ENCODE data around the gene CKB.
A peak's percentile ranks its signal among the peaks of the same experiment; 100 is the strongest.

The CKB gene

DNA sequence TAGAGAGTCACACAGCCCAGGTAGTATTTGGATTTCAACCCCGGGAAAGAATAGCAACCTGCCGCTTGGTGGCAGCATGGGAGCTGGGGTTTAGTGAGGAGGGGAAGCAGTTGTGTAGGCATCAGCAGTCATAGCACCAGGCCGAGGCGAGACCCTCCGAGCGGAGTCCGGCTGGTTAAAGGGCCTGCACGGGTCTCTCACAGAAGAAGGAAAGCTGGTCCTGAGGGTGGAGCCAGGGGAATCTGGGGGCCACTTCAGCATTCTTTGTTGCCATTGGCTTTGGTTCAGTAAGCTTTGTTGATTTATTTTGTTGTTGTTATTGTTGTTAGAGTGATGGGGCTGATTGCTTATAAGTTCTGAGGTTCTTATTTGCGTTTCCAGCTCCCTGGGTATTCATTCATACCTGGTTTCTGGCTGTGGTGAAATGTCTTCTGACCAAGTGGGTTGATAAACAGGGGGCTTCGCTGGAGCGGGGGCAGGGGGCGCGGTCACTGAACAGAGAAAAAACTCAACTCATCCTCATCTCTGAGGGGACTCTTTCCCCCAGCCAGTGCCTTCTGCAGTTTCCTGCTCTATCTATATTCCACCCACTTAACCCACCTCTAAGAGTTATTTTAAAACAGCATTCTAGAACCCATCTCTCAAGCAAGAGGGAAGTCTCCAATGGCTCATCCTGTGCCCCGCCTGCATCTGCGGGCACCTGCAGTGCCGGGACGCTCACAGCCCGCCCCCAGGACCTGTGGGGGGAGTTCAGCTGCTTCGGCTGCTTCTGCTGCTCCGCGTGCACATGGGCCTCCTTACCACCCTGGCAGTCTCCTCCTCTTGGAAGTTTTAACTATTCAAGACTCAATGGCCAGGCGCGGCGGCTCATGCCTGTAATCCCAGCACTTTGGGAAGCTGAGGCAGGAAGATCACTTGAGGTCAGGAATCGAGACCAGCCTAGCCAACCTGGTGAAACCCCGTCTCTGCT, 11.6 kb downstream of the CKB start:
- DNase-seq: no peak

DNA sequence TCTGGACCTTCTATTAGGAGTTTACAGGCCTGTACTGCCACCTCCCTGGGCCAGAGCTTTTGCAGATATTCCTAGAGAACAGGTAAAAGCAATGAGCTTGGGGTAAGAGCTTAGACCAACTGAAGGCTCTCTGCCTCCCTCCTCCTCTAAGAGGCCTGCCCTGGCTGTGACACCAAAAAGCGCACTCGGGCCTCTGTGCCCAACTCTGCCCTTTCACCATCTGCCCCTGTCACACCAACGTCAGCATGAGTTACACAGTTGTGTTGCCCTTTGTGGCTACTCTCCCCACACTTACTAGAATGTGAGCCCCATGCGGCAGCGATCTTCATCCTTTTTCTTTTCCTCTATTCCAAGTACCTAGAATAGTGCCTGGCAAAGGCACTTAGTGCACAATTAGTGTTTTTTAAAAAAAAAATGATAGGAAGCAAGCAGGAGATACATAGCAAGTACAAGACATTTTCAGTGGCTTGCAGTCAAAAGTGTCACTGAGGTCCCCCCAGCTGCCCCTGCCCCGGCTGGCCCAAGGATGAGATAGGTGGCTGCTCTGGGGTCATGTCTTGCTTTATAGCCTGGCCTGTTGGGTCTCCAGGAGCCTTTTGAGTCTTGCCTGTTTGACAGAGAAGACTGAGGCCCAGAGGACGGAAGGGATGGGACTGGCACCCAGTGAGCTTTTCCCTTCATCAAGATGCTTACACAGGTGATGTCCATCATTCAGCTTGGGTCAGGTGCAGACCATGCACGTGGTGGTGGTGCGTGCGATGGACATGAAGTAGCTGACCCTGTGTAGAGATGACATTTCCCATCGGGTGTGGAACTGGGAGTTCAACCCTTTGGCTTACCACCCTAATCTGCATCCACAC, 12.5 kb downstream of the CKB start:
- no peak for DNase-seq

DNA sequence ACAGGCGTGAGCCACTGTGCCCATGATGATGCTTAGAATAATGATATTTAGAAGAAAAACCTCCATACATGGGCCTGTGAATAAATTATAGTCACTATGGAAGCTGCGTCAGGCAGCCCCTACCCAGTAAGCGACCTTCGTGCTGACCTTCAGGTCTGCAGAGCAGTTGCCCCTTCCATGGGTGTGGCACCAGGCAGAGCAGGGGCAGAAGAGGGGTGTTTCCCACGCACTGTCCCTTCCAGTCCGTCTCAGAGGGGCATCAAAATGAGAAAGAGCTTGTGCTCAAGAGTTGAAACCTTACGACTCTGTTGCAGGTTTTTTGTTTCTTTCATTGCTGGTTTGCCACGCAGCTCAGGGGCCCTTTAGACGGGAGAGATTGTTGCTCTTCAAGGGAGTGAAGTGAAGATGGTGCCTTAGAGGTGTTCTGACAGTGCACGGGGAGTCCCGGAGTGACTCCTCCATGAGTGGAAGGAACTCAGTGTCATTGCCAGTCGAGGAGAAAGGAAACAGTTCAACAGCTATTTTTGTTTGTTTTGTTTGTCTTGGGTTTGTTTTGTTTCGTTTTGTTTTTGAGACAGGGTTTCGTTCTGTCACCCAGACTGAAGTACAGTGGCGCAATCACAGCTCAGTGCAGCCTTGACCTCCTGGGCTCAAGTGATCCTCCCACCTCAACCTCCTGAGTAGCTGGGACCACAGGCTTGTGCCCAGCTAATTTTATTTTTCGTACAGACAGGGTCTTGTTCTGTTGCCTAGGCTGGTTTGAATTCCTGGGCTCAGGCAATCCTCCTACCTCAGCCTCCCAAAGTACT, 13.9 kb downstream of the CKB start:
- no peak for DNase-seq

DNA sequence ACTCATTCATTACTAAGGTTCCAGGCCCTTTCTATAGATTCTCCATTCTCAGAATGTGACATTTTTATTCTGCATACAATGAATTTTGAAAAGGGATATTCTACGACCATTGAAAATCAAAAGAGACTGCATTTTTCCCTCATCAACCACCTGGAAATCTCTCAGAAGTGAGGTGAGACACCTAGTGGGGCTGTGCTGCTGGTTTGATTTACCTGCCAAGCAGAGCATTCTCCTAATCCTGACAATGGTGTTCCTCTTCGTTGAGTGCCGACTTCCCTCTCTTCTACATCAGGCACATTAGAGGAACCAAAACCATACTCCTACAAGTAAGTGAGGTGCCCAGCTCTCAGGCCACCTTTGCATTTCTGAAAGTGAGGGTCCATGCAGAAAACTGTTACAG, 14.9 kb downstream of the CKB start:
- DNase-seq: no peak

DNA sequence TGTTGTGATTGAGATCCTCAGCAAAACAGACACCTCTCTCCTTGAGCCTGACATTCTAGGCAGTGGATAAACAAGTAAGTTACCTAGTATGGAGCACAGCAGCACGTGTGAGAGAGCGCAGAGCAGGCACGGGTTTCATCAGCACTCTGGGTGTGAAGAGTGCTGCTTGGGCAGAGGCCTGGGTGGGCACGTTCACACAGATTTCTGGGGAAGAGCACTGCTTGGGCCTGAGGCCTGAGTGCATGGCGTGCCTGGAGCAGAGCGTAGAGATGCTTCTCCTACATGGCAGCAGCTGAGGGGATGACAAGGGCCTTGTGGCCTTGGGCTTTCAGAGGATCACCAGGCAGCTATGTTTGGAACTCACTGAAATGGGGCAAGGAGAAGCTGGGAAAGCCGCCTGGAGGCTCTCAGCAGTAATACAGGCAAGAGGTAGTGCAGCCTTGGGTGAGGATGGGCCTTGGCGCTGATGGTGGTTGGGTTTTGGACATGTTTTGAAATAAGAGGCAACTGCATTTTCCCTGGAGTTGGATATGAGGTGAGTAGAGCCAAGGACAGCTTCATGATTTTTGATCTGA, 17.6 kb downstream of the CKB start:
- DNase-seq: no peak

DNA sequence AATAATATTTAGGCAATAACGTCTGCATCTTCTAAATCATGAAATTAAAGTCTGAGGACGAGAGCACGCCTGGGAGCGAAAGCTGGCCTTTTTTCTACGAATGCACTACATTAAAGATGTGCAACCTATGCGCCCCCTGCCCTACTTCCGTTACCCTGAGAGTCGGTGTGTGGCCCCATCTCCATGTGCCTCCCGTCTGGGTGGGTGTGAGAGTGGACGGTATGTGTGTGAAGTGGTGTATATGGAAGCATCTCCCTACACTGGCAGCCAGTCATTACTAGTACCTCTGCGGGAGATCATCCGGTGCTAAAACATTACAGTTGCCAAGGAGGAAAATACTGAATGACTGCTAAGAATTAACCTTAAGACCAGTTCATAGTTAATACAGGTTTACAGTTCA, 19.3 kb downstream of the CKB start:
- no peak for DNase-seq

DNA sequence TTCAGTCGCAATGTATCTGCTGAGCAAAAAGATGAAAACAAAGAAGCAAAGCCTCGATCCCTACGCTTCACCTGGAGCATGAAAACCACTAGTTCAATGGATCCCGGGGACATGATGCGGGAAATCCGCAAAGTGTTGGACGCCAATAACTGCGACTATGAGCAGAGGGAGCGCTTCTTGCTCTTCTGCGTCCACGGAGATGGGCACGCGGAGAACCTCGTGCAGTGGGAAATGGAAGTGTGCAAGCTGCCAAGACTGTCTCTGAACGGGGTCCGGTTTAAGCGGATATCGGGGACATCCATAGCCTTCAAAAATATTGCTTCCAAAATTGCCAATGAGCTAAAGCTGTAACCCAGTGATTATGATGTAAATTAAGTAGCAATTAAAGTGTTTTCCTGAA, 19.8 kb downstream of the CKB start:
- DNase-seq: no peak

DNA sequence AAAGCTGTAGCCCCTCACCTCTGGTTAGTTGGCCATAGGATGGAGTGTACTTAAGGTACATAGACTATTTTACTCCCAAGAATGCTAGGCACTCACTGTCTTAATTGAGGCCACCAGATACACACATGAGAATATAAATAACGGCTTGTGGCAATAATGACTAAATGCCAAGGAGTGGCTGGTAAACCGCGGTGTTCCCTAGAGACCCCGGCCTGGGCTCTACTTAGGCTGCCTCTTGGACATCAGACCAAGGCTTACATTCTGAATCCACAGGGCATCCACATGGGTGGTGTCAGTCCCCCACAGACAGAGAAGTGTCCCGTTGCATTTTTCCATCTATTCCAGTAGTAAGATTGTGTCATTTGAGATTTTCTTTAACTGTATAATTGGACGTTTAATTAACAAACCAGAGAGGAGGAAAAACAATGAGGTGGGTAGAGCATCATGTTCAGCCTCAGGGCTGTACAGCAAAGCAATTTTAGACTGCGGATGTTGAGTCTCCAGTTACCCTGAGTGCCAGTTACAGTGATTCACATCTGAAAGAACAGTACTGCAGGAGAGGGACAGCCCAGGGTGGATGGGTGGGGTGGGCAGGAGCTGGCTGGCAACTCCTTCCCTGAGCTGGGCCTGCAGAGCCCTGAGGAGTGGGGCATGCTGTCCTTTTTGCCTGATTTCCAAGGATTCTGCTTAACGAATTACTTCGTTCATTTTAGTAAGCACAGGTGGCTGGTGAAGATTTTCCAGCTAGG, 20.5 kb downstream of the CKB start:
- DNase-seq: no peak

DNA sequence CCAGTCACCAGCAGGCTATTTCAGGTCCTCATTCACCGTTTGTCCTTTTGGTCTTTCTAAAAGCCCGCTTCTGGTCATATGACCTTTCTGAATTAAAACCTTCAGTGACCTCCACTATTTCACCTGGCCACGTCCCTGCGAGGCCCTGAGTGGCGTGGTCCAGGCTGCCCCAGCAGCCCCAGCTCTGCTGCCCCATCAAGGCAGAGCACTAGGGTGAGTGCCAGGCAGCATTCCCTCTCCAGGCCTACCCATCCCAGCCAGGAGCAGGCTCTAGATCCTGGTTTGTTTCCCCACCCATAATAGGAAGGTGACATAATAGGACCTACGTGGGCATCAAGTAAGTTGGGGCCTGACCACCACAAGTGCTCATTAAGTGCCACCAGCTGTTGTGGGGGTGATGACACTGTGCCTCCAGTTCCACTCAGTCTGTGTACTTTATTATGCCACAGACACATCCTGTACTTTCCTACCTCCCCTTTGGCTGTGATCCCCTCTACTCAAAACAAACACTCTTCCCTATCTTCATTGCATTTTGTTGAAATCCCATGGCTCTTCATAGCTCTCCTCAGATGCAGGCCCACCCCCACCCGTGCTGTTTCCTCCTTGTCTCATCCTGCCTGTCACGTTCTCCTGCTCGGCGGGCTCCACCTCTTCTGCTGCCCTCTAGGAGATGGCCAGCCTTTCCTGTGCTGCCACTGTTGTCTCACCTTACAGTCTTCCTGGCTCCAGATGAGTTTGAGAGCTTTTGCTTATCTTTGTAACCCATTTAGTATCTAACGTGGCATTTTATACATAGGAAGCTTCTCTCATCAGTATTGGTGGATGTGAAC, 21.4 kb downstream of the CKB start:
- no peak for DNase-seq

DNA sequence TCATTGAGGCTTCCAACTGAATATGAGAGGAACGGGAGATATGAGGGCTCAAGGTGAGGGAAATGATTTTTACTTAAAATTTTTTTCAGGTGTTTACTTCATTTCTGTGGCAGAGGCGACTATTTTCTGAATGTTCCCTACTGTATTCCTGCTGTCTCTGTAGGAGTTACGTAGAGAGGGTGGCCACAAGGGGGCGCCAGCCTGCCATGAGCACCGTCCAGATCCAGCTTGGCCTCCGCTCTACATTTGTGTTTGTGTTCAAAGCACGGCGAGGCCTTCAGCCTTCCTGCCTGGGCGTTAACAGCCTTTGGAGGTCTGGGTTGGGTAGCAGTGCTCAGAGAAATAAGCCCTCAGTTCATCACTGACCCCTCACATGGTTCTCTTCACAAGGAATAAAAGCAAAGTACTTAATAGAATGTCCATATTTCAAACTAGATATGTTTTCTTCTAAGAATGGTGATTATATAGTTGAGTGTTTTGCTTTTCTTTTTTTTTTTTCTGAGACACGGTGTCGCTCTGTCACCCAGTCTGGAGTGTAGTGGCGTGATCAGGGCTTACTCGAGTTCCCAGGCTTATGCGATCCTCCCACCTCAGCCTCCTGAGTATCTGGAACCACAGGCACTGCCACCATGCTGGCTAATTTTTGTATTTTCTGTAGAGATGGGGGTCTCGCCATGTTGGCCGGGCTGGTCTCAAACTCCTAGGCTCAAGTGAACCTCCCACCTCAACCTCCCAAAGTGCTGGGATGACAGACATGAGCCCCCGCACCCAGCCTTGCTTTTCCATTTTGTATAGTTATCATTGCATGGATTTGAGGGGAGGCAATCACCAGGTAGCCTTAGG, 22.3 kb downstream of the CKB start:
- DNase-seq: peak; percentile 82

DNA sequence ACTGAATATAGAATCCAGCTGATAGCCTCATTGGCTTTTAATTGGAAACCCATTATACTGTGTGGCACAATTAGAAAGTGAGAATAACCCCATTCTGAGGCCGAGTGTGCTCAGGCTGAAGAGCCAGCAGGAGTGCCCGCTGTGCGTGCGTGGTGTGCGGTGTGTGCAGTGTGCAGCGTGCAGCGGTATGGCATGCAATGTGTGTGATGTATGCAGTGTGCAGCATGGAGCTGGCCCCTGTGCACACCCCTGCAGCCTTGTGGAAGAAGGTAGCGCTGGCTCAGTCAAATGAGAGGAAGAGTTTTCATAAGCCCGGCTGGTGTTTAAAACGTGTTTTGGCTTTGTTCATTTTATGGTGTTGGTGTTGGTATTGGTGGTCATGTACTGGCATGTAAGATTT, 22.9 kb downstream of the CKB start:
- DNase-seq: no peak

DNA sequence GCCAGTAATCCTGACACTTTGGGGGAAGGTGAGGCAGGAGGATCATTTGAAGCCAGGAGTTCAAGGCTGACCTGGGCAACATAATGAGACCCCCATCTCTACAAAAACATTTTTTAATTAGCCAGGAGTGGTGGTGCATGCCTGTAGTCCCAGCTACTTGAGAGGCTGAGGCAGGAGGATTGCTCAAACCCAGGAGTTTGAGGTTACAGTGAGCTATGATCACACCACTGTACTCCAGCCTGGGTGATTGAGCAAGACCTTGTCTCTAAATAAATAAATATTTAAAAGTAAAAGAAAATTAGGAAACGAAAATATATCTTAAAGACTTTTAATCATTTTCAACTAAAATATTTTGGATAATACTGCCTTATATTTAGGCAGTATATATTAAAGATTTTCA, 25.9 kb downstream of the CKB start:
- no peak for DNase-seq

DNA sequence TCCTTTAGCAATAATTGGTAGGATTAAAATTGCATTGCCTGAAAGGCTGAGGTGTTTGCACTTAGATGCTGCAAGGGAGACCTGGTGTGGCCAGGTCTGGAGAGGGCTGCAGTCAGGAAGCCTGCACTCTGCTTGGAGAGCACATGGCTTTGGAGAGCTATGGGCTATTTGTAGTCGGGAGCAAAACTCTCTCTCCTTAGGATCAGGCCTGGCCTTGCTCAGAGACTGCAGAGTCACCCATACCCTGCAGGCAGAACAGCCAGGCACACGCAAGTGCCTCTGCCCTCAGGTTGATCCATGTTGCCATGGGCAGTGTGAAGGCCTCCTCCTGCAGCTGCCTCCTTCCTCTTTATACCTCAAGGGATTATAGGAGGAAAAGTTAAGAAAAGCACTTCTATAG, 26.8 kb downstream of the CKB start:
- no peak for DNase-seq

DNA sequence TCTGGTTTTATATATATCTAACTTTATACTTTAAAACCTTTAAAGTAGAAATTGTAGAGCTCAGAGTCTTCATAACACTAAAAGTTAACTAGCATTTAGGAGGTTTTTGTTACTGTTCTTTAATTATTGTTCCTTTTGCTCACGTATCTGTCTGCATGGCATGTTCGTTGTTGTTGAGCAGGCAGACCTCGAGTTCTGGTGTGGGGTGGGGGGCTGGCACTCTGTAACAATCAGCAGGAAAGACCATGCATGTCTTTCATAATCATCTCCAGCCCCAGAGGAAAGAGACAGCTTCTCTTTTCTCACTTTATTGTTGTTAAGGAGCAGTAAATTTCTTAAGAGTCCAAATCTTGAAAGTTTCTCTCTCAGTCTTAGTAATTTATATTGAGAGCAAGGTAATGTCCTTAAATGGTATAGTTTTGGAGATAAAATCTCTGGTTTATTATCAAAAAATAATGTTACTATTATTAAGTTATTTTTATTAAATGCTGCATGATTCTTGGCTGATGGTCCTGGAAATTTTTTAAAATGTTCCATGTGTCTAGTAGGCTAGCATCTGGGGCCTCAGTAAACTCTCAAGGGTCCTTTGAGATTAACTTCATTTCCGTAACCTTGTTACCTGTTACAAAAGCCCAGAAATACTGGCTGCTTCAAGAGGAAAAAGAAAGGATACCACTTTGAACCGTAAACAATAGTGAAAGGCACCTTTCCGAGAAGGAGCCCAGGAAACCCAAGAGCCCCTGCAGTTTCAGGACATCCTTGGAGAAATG, 30.3 kb downstream of the CKB start:
- DNase-seq: no peak

DNA sequence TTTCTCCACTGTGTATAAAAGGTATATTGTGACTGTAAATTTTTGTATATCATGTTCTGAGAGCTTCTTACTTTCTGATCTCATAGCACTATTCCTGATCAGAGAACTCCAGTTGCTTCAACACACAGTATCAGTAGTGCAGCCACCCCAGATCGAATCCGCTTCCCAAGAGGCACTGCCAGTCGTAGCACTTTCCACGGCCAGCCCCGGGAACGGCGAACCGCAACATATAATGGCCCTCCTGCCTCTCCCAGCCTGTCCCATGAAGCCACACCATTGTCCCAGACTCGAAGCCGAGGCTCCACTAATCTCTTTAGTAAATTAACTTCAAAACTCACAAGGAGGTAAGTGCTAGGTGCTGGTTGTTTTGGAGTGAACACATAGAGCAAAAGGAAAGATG, 30.9 kb downstream of the CKB start:
- no peak for DNase-seq

DNA sequence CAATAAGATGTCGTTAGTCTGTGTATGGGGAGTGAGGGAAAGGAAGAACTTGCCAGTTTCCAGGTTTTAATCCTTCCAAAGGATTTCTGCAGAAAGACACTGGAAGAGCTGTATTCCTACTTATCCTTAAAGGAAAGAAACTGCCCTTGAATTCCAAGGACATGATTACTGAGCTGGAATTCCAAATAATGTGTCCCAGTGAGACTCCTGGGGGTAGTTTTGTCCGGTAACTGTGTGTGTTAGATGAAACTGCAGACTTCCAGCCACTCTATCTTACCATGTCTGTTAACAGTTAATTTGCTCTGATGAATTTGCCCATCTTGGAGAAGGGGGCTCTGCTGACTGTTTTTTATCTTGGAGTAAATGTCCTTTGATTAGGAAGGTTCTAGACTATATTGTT, 33.0 kb downstream of the CKB start:
- DNase-seq: no peak

DNA sequence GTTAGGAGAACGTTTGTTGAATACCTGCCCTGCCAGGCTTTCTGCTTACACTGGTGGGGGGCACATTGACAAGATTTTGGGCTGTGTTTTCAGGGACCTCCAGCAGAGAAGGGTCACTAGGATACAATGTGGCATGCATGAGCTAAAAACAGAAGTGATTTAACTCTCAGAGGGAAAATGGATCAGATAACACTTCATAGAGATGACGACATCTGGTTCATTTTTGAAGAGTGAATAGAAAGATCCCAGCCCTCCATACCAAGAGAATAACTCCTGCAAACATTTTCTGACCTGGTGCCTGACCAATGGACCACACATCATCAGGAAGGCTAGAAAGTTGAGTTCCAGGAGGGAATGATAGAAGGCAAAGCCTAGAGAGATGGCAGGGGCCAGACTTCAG, 33.7 kb downstream of the CKB start:
- no peak for DNase-seq

DNA sequence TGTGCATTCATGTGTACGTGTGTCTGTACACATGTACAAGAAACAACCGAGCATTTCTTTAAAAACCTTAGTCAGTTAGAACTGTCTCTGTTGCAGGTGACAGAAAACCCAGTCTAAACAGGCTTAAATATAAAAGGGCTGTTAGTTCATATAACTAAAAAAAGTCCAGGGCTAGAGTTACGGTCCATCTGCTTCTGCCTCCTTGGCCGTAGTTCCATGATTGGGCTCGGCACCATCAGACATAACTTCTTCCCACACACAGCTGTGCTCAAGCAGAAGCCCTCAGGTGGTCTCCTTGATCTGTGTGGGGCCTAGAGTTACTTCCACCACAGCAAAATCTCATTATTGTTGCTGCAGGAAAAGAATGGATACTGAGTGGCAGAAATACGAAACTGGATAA, 34.6 kb downstream of the CKB start:
- no peak for DNase-seq

DNA sequence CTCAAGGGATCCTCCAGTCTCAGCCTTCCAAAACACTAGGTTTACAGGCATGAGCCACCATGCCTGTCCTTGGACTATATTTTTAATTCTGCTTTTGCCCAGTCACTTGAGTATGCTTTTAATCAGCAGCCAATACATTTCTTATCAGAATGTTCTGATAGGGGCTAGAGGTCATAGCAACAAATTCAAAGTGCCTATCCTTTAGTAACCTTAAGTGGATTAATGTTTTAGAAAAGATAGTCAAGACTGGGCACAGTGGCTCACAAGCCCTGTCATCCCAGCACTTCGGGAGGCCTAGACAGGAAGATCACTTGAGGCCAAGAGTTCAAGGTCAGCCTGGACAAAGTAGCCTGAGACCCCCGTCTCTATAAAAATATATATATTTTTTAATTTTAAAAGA, 37.1 kb downstream of the CKB start:
- DNase-seq: no peak

All from T-helper 9 cell (primary cell).